Endothelial cell (in vitro differentiated cells): Measurements from ENCODE around the gene ADORA2A. TPM values are rescaled to one million over a fixed set of nuclear protein-coding genes. Genes with fewer than 3 reads are reported as not detected.

Source experiments
- DNase-seq: peaks from one replicate; pipeline ENCODE4 v3.0.0; 2021; ENCODE audit warnings: low spot score
- H3K27ac Mint-ChIP-seq: one replicate; pipeline ENCODE4 v1.8.0; 2021; ENCODE audit warnings: mixed read lengths, inconsistent platforms; ENCODE audit not compliant: unreplicated experiment
- H3K27me3 Mint-ChIP-seq: one replicate; pipeline ENCODE4 v1.8.0; 2021; ENCODE audit warnings: mild to moderate bottlenecking, moderate library complexity, mixed read lengths, inconsistent platforms; ENCODE audit not compliant: unreplicated experiment
- H3K36me3 Mint-ChIP-seq: one replicate; pipeline ENCODE4 v1.8.0; 2021; ENCODE audit warnings: mild to moderate bottlenecking, low read depth, mixed read lengths, inconsistent platforms; ENCODE audit not compliant: unreplicated experiment
- H3K4me1 Mint-ChIP-seq: one replicate; pipeline ENCODE4 v1.8.0; 2021; ENCODE audit warnings: mild to moderate bottlenecking, mixed read lengths, inconsistent platforms; ENCODE audit not compliant: unreplicated experiment
- H3K4me3 Mint-ChIP-seq: one replicate; pipeline ENCODE4 v1.8.0; 2021; ENCODE audit warnings: mild to moderate bottlenecking, mixed read lengths, inconsistent platforms; ENCODE audit not compliant: unreplicated experiment
- H3K9me3 Mint-ChIP-seq: one replicate; pipeline ENCODE4 v1.8.0; 2021; ENCODE audit warnings: mixed read lengths, inconsistent platforms; ENCODE audit not compliant: unreplicated experiment
- total RNA-seq: library from RNA; stranded (reverse); fragmentation: NEBNext Ultra II Directional; extraction: Animal tissue kit (Norgen Biotek cat#: 25700); gene quantifications from one replicate; pipeline ENCODE4 v1.2.1, GENCODE V29; 2021; ENCODE audit not compliant: unreplicated experiment
- TF ChIP-seq, protein P1 (sequence below): fragments of 200-600 bp; sonication (generic); IDR thresholded peaks from one replicate; pipeline ENCODE4 v1.5.0; 2021; ENCODE audit warnings: antibody characterized with exemption; ENCODE audit not compliant: unreplicated experiment

The ADORA2A gene
- total RNA-seq, 1 donor from 2014 or later = 18.5 TPM

DNA sequence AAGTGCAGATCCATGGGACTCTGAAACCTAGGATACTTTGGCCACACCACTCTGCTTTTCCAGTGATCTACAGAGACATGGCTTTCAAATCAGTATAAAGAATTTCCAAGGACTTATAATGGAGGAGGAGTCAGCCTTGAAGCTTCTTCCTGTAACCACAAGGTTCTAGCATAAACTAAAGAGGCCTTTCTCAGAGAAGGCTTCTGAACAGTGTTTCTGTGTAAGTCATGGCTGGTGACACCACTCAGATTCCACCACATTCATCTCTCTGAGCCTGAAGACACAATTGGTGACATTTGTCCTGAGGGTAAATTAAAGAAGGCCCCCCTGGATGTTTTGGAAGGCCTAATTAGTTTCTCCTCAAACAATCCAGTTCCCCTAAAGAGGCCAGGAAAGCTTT, 29.0 kb upstream of the ADORA2A start:
- Mint-ChIP-seq H3K27me3 (peaks cover 7% of the 10 kb centered on the region), H3K27ac (no peak overlapping the region), H3K4me3 (no peak overlapping the region), H3K4me1 (peaks cover 20% of the 10 kb centered on the region), H3K9me3 (no peaks in the 10 kb centered on the region), H3K36me3 (peaks cover 18% of the 10 kb centered on the region)
- DNase-seq = no peak
- TF ChIP-seq, protein P1, sequence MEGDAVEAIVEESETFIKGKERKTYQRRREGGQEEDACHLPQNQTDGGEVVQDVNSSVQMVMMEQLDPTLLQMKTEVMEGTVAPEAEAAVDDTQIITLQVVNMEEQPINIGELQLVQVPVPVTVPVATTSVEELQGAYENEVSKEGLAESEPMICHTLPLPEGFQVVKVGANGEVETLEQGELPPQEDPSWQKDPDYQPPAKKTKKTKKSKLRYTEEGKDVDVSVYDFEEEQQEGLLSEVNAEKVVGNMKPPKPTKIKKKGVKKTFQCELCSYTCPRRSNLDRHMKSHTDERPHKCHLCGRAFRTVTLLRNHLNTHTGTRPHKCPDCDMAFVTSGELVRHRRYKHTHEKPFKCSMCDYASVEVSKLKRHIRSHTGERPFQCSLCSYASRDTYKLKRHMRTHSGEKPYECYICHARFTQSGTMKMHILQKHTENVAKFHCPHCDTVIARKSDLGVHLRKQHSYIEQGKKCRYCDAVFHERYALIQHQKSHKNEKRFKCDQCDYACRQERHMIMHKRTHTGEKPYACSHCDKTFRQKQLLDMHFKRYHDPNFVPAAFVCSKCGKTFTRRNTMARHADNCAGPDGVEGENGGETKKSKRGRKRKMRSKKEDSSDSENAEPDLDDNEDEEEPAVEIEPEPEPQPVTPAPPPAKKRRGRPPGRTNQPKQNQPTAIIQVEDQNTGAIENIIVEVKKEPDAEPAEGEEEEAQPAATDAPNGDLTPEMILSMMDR = no peak

DNA sequence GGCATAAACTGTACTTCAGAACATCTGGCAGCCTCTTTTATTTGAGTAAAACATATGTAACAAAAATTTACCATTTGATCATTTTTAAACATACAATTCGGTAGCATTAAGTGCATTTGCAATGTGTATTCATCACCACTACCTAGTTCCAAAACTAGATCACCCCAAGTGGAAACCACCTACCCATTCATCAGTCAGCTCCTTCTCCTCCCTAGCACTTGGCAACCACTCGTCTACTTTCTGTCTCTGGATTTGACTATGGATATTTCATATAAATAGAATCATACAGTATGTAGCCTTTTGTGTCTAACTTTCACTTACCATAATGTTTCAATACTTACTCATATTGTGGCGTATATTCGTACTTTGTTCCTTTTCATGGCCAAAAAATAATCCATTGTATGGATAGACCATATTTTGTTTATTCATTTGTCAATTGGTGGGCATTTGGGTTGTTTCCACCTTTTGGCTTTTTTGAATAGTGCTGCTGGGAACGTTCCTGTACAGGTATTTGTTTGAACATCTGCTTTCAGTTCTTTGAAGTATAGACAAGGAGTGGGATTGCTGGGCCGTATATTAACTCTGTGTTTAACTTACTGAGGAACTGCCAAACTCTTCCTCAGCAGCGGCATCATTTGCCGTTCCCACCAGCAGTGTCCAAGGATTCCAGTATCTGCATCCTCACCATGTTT, 27.2 kb upstream of the ADORA2A start:
- H3K36me3 Mint-ChIP-seq = peaks cover 34% of the 10 kb centered on the region
- H3K27me3 Mint-ChIP-seq = peaks cover 8% of the 10 kb centered on the region
- no peaks in the 10 kb centered on the region for H3K9me3 Mint-ChIP-seq
- peaks cover 20% of the 10 kb centered on the region for H3K4me1 Mint-ChIP-seq
- H3K4me3 Mint-ChIP-seq = no peak overlapping the region
- no peak for DNase-seq
- no peak overlapping the region for H3K27ac Mint-ChIP-seq
- TF ChIP-seq, protein P1 = no peak

- DNase-seq = no peak
- Mint-ChIP-seq H3K4me3 (no peak overlapping the region), H3K9me3 (no peaks in the 10 kb centered on the region), H3K27me3 (peaks cover 10% of the 10 kb centered on the region), H3K27ac (no peak overlapping the region), H3K4me1 (peaks cover 23% of the 10 kb centered on the region), H3K36me3 (peaks cover 40% of the 10 kb centered on the region)
- TF ChIP-seq, protein P1 = no peak
These were observed 26.4 kb upstream of the ADORA2A start for GRCh38 chr22:24400726-24401596.

GRCh38 chr22:24401931-24402367, 25.4 kb upstream of the ADORA2A start:
- Mint-ChIP-seq H3K4me3 (peak overlapping the region; percentile 1), H3K27me3 (peaks cover 10% of the 10 kb centered on the region), H3K27ac (no peak overlapping the region), H3K36me3 (peaks cover 48% of the 10 kb centered on the region), H3K9me3 (no peaks in the 10 kb centered on the region), H3K4me1 (peaks cover 32% of the 10 kb centered on the region)
- TF ChIP-seq, protein P1 = no peak
- DNase-seq = no peak
